ENCODE measurements around the gene BPTF. TPM values are rescaled to one million over a fixed set of nuclear protein-coding genes. Genes with fewer than 3 reads are reported as not detected.

The BPTF gene
- total and polyA plus RNA-seq, 2 of the 13 experiments (the other 11 are each of a cell fraction or from before 2014, with no cell fraction given): 43.5 to 66.1 TPM

GRCh38 chr17:68029512-68030215 is 204.4 kb downstream of the BPTF start (continued):
- TF ChIP-seq RERE (CRISPR knock-in tag; IDR thresholded peaks at IDR 0.05; ENCODE audit: low read depth) (0 out of 2 replicates have a peak, but pooled peaks have one; percentile 48), ZC3H13 (CRISPR knock-in tag; IDR thresholded peaks at IDR 0.05) (peak; percentile 85; the same call in 1 of the 2 replicates), MAF1 (CRISPR knock-in tag; IDR thresholded peaks at IDR 0.05; ENCODE audit: borderline replicate concordance) (no peak), TOPORS (CRISPR knock-in tag; IDR thresholded peaks at IDR 0.05) (peak; percentile 76; the same call in 1 of the 2 replicates), POGZ (CRISPR knock-in tag; IDR thresholded peaks at IDR 0.05) (peak; percentile 87), JUND (CRISPR knock-in tag; IDR thresholded peaks at IDR 0.05) (no peak), MLX (CRISPR knock-in tag; IDR thresholded peaks at IDR 0.05) (peak; percentile 61; the same call in 1 of the 2 replicates), ZIK1 (CRISPR knock-in tag; IDR thresholded peaks at IDR 0.05; ENCODE audit: borderline replicate concordance, low read depth) (0 out of 2 replicates have a peak, but pooled peaks have one; percentile 68), ZNF788 (CRISPR knock-in tag; IDR thresholded peaks at IDR 0.05; ENCODE audit: borderline replicate concordance) (peak; percentile 93; the same call in 1 of the 2 replicates), XRCC5 (optimal IDR thresholded peaks at IDR 0.05; ENCODE audit: low read length) (no peak), CSRNP1 (CRISPR knock-in tag; IDR thresholded peaks at IDR 0.05) (0 out of 2 replicates have a peak, but pooled peaks have one; percentile 41), ETV5 (CRISPR knock-in tag; IDR thresholded peaks at IDR 0.05; ENCODE audit: borderline replicate concordance) (peak; percentile 65; the same call in 1 of the 2 replicates), ZNF572 (CRISPR knock-in tag; IDR thresholded peaks at IDR 0.05) (no peak), AHDC1 (CRISPR knock-in tag; IDR thresholded peaks at IDR 0.05; ENCODE audit: borderline replicate concordance) (no peak; the same call in 1 of the 2 replicates), ZNF264 (CRISPR knock-in tag; IDR thresholded peaks at IDR 0.05) (peak; percentile 67; the same call in 1 of the 2 replicates)

Data from HepG2 (cell line).